HuH-7 (cell line): Measurements from ENCODE around the gene AP1M1.
"Not testable (repeated sequence)": the region's sequence is repeated elsewhere in the genome, so short reads cannot be mapped to it uniquely, and the experiment has no call there.

Experiments used
- DNase-seq: peaks from one replicate; pipeline ENCODE4 v3.0.0; 2011; ENCODE audit warnings: low spot score

The AP1M1 gene

GRCh38 chr19:16197622-16198369 is at the start of gene AP1M1:
Gene AP1M1 (plus strand): TSS chr19:16197911. CDS start chr19:16198027, 116 bp downstream.
- peak; percentile 95 for DNase-seq

GRCh38 chr19:16148443-16149229 is 49.1 kb upstream of the AP1M1 start:
- DNase-seq, result no peak

GRCh38 chr19:16153582-16154336 is 44.0 kb upstream of the AP1M1 start:
- no peak for DNase-seq

GRCh38 chr19:16154557-16154956 is 43.2 kb upstream of the AP1M1 start:
- no peak for DNase-seq

GRCh38 chr19:16155128-16155527 is 42.6 kb upstream of the AP1M1 start:
- DNase-seq, result no peak

- no peak for DNase-seq
Observed at GRCh38 chr19:16156904-16157303, 40.8 kb upstream of the AP1M1 start.

GRCh38 chr19:16157601-16158000 is 40.1 kb upstream of the AP1M1 start:
- DNase-seq, result no peak

GRCh38 chr19:16159655-16160054 is 38.1 kb upstream of the AP1M1 start:
- DNase-seq, result no peak

GRCh38 chr19:16160445-16160942 is 37.2 kb upstream of the AP1M1 start:
- no peak for DNase-seq

GRCh38 chr19:16160943-16161560 is 36.7 kb upstream of the AP1M1 start:
- no peak for DNase-seq

- no peak for DNase-seq
Observed at GRCh38 chr19:16161840-16162239, 35.9 kb upstream of the AP1M1 start.

- no peak for DNase-seq
Observed at GRCh38 chr19:16164222-16164890, 33.4 kb upstream of the AP1M1 start.

GRCh38 chr19:16166417-16166816 is 31.3 kb upstream of the AP1M1 start:
- DNase-seq, result no peak

GRCh38 chr19:16167055-16167454 is 30.7 kb upstream of the AP1M1 start:
- DNase-seq, result no peak

GRCh38 chr19:16168465-16169081 is 29.1 kb upstream of the AP1M1 start:
- DNase-seq, result no peak

GRCh38 chr19:16170134-16170533 is 27.6 kb upstream of the AP1M1 start:
- no peak for DNase-seq

GRCh38 chr19:16175954-16176353 is 21.8 kb upstream of the AP1M1 start:
- no peak for DNase-seq

- DNase-seq, result not testable (repeated sequence)
Observed at GRCh38 chr19:16178866-16179265, 18.8 kb upstream of the AP1M1 start.

- DNase-seq, result no peak
Observed at GRCh38 chr19:16180611-16181010, 17.1 kb upstream of the AP1M1 start.

GRCh38 chr19:16184665-16185122 is 13.0 kb upstream of the AP1M1 start:
- no peak for DNase-seq
